ENCODE results near the gene OSM.
"Not testable (repeated sequence)": the region's sequence is repeated elsewhere in the genome, so short reads cannot be mapped to it uniquely, and the experiment has no call there.

The OSM gene

DNA sequence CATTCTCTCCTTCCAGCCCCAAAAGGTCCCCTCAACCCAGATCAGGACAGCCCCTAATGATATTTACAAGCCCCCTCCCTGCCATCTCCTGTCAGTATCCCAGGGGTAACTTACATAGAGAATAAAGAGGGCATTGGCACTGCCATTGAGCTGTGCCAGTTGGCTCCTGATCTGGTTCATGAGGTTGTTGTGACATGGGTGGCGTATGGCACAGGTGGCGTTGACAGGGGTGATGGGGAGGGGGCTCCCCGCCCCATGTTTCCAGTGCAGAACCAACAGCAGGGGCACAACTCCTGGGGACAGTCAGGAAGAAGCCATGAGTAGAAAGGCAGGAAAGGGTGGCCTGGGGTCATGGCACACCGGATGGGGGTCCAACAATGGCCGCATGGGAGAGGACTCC lies 22.0 kb downstream of the OSM start:
- no peak for ATAC-seq (ENCODE audit: low read depth)
- Mint-ChIP-seq H3K36me3 (no peaks in the 10 kb centered on the region), H3K27ac (no peak overlapping the region), H3K4me1 (peaks cover 14% of the 10 kb centered on the region), H3K4me3 (peak overlapping the region; percentile 21), H3K27me3 (peaks cover 23% of the 10 kb centered on the region), H3K9me3 (no peaks in the 10 kb centered on the region)
- no peak for DNase-seq (ENCODE audit: low spot score in 2 of 2)

DNA sequence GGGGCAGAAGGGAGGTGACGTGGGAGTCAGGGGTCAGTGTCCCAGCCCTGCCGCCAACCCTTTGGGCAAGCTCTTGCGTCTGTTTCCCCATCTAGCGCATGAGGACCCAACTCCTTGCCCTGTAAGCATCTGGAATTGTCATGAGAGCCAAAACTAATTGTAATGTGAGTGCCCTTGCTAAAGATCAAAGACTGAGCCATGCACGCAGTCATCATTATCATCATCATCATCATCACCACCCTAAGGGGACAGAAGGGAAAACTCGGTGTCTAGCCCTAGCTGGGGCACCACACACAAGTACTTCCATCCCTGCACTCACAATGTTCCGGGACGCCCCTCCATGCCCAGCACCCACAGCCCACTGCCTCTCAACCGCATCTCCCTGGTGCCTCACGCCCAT lies 22.6 kb downstream of the OSM start:
- DNase-seq (ENCODE audit: low spot score in 2 of 2), result no peak
- H3K4me1 Mint-ChIP-seq, result peaks cover 14% of the 10 kb centered on the region
- no peak overlapping the region for H3K27ac Mint-ChIP-seq
- H3K4me3 Mint-ChIP-seq, result no peak overlapping the region
- ATAC-seq (ENCODE audit: low read depth), result no peak
- H3K9me3 Mint-ChIP-seq, result no peaks in the 10 kb centered on the region
- H3K27me3 Mint-ChIP-seq, result peaks cover 22% of the 10 kb centered on the region
- no peaks in the 10 kb centered on the region for H3K36me3 Mint-ChIP-seq

GRCh38 chr22:30243661-30244060 lies 23.0 kb downstream of the OSM start:
- no peak for ATAC-seq (ENCODE audit: low read depth)
- H3K27ac Mint-ChIP-seq, result no peak overlapping the region
- peaks cover 14% of the 10 kb centered on the region for H3K4me1 Mint-ChIP-seq
- no peak overlapping the region for H3K4me3 Mint-ChIP-seq
- no peak for DNase-seq (ENCODE audit: low spot score in 2 of 2)
- H3K9me3 Mint-ChIP-seq, result no peaks in the 10 kb centered on the region
- no peaks in the 10 kb centered on the region for H3K36me3 Mint-ChIP-seq
- peaks cover 20% of the 10 kb centered on the region for H3K27me3 Mint-ChIP-seq

DNA sequence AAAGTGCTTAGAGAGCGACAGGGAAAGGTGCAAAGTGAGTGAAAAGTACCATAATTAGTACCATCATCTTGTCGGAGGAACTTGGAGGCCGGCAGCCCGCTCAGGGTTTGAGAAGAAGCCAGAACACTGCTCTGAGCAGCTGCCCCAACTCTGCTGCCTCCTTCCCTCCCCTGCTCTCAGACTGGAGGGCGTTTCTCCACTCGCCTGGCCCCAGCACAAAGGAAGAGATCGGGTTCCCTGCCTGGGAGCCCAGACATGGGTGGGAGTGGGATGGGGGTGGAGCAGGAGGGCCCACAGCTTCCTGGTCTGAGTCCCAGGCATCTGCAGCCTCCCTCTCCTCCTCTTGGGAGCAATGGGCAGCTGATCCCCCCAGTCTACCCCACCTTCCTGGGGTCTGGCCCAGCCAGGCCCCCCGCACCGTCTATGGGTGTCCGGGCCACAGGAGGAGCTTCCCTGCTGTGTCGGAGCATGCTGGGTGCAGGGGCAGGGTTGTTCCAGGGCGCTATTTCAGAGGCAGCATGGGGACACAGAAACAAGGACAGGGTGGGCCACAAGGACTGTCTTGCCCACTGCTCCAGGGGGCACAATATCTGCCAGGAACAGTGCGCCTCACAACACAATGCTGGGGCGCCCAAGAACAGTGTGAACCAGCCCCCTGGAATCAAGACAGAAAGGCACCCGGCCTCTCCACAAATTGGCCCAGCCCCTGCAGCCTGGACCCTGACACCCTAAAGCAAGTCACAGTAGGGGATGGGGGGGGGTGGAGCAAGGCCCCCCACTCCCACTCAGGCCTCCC lies 24.9 kb downstream of the OSM start:
- no peaks in the 10 kb centered on the region for H3K36me3 Mint-ChIP-seq
- no peaks in the 10 kb centered on the region for H3K9me3 Mint-ChIP-seq
- peaks cover 8% of the 10 kb centered on the region for H3K27me3 Mint-ChIP-seq
- no peak overlapping the region for H3K27ac Mint-ChIP-seq
- DNase-seq (ENCODE audit: low spot score in 2 of 2) (no peak), ATAC-seq (ENCODE audit: low read depth) (no peak)
- peaks cover 14% of the 10 kb centered on the region for H3K4me1 Mint-ChIP-seq
- H3K4me3 Mint-ChIP-seq, result no peak overlapping the region

DNA sequence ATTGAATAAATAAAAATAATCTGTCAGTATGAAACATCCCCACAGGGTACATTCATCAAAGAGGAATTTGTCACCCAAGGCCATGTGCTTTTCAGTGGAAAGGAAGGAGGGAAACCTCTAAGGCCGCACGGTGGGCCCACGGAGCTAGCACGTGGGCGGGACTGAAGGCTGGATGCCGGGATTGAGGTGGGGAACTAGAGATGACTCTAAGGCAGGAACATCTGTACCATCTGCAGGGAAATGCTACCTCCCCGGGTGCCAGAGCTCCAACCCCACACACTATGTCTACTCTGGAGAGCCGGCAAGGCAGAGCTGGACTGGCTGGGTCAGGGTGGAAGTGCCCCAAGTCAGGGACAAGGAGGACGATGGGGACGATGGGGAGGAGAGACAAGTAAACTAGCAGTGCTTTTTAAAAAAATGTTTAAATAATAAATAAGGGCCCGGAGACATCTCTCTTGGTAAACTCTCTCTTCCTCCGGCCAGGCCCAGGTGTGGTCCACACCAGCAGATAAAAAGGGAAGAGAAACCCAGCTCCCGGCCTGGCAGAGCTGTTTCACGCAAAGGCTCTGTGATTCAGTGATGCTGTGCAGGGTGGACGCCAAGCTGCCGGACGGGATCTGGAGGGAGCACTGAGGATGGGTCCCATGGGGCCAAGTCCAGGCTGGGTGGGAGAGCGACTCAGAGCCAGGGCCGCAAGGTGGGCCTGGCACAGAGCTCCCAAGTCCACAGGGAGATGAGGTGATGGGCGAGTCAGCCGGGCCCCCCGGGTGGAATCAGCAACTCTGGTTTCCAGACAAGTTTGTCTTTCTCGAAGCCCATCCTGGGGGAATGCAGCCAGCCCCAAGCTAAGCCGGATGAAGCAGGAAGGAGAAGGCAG lies 25.9 kb downstream of the OSM start:
- peak; percentile 100 for ATAC-seq (ENCODE audit: low read depth)
- Mint-ChIP-seq H3K9me3 (no peaks in the 10 kb centered on the region), H3K4me3 (no peak overlapping the region), H3K4me1 (peaks cover 10% of the 10 kb centered on the region), H3K27ac (no peak overlapping the region), H3K36me3 (no peaks in the 10 kb centered on the region), H3K27me3 (peaks cover 4% of the 10 kb centered on the region)
- DNase-seq (ENCODE audit: low spot score in 2 of 2), result peak; percentile 28 to 31

DNA sequence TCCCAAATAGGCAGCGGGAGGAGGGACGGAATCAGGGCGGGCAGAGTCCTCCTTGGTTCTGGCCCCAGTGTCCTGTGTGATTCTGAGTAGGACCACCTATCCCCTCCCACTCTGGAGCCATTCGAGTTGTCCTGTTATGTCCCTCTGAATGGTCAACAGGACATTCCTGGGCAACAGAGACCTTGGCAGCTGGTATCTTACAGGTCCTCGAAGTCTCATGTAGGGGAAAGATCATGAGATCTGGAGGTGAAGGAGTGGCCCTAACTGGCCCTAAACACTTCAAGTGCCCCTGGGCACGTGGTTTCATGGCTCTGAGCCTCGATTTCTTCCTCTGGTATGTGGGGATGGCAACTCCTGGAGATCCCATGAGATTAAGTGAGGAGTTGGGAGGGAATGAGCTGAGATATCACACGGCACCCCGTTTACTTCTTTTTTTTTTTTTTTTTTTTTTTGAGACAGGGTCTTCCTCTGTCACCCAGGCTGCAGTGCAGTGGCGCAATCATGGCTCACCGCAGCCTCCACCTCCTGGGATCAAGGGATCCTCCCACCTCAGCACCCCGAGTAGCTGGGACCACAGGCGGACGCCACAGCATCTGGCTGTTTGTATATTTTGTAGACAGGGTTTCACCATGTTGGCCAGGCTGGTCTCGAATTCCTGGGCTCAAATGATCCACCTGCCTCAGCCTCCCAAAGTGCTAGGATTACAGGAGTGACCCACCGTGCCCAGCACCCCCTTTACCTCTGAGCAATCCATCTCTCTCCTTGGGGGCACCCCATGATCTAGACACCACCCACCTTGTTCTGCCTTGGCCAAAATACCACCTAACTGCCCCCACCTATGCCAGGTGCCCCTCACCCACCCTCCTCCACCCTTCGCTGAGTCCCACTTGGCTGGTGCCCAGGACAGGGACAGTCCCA lies 26.9 kb downstream of the OSM start:
- Mint-ChIP-seq H3K4me3 (no peak overlapping the region), H3K27ac (no peak overlapping the region), H3K4me1 (peaks cover 7% of the 10 kb centered on the region), H3K36me3 (no peaks in the 10 kb centered on the region), H3K9me3 (no peaks in the 10 kb centered on the region), H3K27me3 (no peaks in the 10 kb centered on the region)
- ATAC-seq (ENCODE audit: low read depth), result no peak
- DNase-seq (ENCODE audit: low spot score in 2 of 2), result no peak

DNA sequence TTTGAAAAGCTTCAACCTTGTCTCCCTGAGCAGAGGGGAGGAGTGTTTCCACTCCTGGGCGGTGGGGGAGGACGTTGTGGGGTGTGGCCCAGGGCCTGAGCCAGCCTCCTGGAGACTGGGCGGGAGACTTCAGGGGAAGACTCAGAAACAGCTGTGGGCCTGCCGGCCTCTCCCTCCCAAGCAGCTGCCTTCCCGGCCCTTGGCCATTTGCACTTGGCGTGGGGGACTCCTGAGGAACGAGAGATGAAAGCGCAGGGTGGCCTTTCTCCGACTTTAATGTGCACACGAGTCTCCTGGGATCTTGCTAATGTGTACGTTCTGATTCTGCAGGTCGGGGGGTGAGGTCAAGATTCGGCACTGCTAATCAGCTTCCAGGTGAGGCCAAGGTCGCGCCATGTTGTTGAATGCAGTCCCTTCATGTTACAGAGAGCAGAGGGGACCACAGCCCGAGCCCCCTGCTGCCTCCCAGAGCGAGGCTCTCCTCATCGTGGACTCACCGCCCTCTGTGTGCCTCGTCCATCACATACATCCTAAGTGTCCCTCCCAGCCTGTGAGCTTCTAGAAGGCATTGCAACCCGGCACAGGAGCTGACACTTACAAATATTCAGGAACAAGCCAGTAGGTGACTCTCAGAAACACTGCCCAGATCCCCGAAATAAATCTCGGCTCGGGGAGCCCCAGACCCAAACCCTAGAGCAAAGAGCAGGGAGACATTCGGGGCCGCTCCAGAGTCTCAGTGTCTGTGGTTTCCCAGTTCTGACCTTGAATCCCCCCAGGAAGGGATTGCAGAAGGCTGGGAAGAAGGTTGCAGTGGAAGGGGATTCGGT lies 27.8 kb downstream of the OSM start:
- no peak for ATAC-seq (ENCODE audit: low read depth)
- peaks cover 7% of the 10 kb centered on the region for H3K4me1 Mint-ChIP-seq
- H3K36me3 Mint-ChIP-seq, result no peaks in the 10 kb centered on the region
- H3K27ac Mint-ChIP-seq, result no peak overlapping the region
- H3K9me3 Mint-ChIP-seq, result no peaks in the 10 kb centered on the region
- H3K27me3 Mint-ChIP-seq, result no peaks in the 10 kb centered on the region
- no peak for DNase-seq (ENCODE audit: low spot score in 2 of 2)
- H3K4me3 Mint-ChIP-seq, result no peak overlapping the region

DNA sequence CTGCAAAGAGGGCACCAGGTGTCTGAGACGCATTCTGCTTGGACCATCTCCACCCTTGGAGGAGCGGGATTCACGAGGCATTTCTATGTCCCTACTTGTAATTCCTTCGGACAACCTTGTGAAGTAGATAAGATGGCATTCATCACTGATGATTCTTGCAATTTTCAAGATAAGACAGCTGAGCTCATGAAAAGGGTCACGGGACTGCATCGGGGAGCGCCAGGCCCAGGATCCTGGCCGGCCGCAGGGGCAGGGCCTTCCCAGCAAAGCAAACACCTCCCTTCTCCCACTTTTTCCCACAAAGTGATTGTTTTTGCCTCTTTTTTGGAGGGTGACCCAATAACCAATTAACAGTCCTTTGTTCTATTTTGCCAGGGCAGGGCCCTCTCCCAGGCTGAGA lies 28.5 kb downstream of the OSM start:
- Mint-ChIP-seq H3K36me3 (no peaks in the 10 kb centered on the region), H3K27ac (no peak overlapping the region)

DNA sequence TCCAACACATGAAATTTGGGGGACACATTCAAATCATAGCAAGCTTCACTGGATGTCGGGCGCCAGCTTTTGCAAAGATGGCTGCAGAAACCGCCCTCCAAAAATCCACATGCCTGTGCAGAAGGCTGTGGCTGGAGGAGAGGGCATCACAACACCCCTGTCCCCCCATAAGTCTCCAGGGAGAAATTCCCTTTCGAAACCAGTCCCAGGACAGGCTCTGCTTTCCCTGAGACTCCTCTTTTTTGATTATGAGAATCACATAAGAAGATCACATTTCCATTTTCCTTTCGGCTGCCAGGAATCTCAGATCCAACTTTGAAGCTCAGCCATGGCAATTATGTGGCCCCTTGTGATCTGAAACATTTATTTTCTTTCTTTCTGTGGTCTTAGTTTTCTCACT lies 29.8 kb downstream of the OSM start:
- H3K36me3 Mint-ChIP-seq, result no peaks in the 10 kb centered on the region
- H3K4me3 Mint-ChIP-seq, result no peak overlapping the region
- H3K9me3 Mint-ChIP-seq, result no peaks in the 10 kb centered on the region
- no peak overlapping the region for H3K27ac Mint-ChIP-seq
- H3K27me3 Mint-ChIP-seq, result no peaks in the 10 kb centered on the region
- peaks cover 7% of the 10 kb centered on the region for H3K4me1 Mint-ChIP-seq
- DNase-seq (ENCODE audit: low spot score in 2 of 2) (no peak), ATAC-seq (ENCODE audit: low read depth) (no peak)

More for the DNA sequence above, 28.5 kb downstream of the OSM start:
- no peak overlapping the region for H3K4me3 Mint-ChIP-seq
- no peak for DNase-seq (ENCODE audit: low spot score in 2 of 2)
- no peak for ATAC-seq (ENCODE audit: low read depth)
- no peaks in the 10 kb centered on the region for H3K9me3 Mint-ChIP-seq
- H3K27me3 Mint-ChIP-seq, result no peaks in the 10 kb centered on the region
- peaks cover 7% of the 10 kb centered on the region for H3K4me1 Mint-ChIP-seq

- ATAC-seq (ENCODE audit: low read depth), result no peak
- Mint-ChIP-seq H3K9me3 (no peaks in the 10 kb centered on the region), H3K4me3 (no peak overlapping the region), H3K27me3 (no peaks in the 10 kb centered on the region), H3K4me1 (peaks cover 4% of the 10 kb centered on the region), H3K27ac (no peak overlapping the region), H3K36me3 (no peaks in the 10 kb centered on the region)
- DNase-seq (ENCODE audit: low spot score in 2 of 2), result no peak
These were observed 30.9 kb downstream of the OSM start for GRCh38 chr22:30235687-30236170.

GRCh38 chr22:30234786-30235470 lies 31.7 kb downstream of the OSM start:
- no peak overlapping the region for H3K27ac Mint-ChIP-seq

GRCh38 chr22:30234325-30234724 lies 32.3 kb downstream of the OSM start:
- not testable (repeated sequence) for H3K9me3 Mint-ChIP-seq; H3K27ac Mint-ChIP-seq; ATAC-seq (ENCODE audit: low read depth); H3K4me3 Mint-ChIP-seq; H3K4me1 Mint-ChIP-seq; H3K27me3 Mint-ChIP-seq; DNase-seq (ENCODE audit: low spot score in 2 of 2); H3K36me3 Mint-ChIP-seq

More at GRCh38 chr22:30234786-30235470, 31.7 kb downstream of the OSM start:
- Mint-ChIP-seq H3K36me3 (no peaks in the 10 kb centered on the region), H3K9me3 (no peaks in the 10 kb centered on the region), H3K27me3 (peaks cover 1% of the 10 kb centered on the region), H3K4me1 (peaks cover 2% of the 10 kb centered on the region), H3K4me3 (no peak overlapping the region)
- no peak for DNase-seq (ENCODE audit: low spot score in 2 of 2)
- no peak for ATAC-seq (ENCODE audit: low read depth)

All from memory B cell (primary cell).